Glutamatergic neuron (in vitro differentiated cells): Measurements from ENCODE around the gene PHKG2. TPM values are rescaled to one million over a fixed set of nuclear protein-coding genes. Genes with fewer than 3 reads are reported as not detected.
"Not testable (repeated sequence)": the region's sequence is repeated elsewhere in the genome, so short reads cannot be mapped to it uniquely, and the experiment has no call there.

Source experiments
- DNase-seq: peaks from one replicate; pipeline ENCODE4 v3.0.0; 2022
- H3K27ac Mint-ChIP-seq: one replicate; pipeline ENCODE4 v1.8.0; 2020; ENCODE audit warnings: mild to moderate bottlenecking, mixed read lengths, inconsistent platforms; ENCODE audit not compliant: unreplicated experiment
- H3K27me3 Mint-ChIP-seq: one replicate; pipeline ENCODE4 v1.8.0; 2020; ENCODE audit warnings: mild to moderate bottlenecking, moderate library complexity, mixed read lengths, inconsistent platforms; ENCODE audit not compliant: unreplicated experiment
- H3K36me3 Mint-ChIP-seq: one replicate; pipeline ENCODE4 v1.8.0; 2020; ENCODE audit warnings: mild to moderate bottlenecking, mixed read lengths, inconsistent platforms; ENCODE audit not compliant: unreplicated experiment
- H3K4me1 Mint-ChIP-seq: one replicate; pipeline ENCODE4 v1.8.0; 2020; ENCODE audit warnings: mild to moderate bottlenecking, low read depth, mixed read lengths, inconsistent platforms; ENCODE audit not compliant: unreplicated experiment
- H3K4me3 Mint-ChIP-seq: one replicate; pipeline ENCODE4 v1.8.0; 2020; ENCODE audit warnings: mild to moderate bottlenecking, mixed read lengths, inconsistent platforms; ENCODE audit not compliant: unreplicated experiment
- H3K9me3 Mint-ChIP-seq: one replicate; pipeline ENCODE4 v1.8.0; 2020; ENCODE audit warnings: mild to moderate bottlenecking, moderate library complexity, mixed read lengths, inconsistent platforms; ENCODE audit not compliant: unreplicated experiment
- CTCF ChIP-seq: fragments of 200-600 bp; sonication (generic); IDR thresholded peaks from one replicate; pipeline ENCODE4 v1.5.0; 2021; ENCODE audit not compliant: partially characterized antibody, unreplicated experiment
- total RNA-seq: library from RNA; stranded (reverse); fragmentation: NEBNext Ultra II Directional; extraction: Animal tissue kit (Norgen Biotek cat#: 25700); gene quantifications from one replicate; pipeline ENCODE4 v1.2.1, GENCODE V29; 2021; ENCODE audit not compliant: unreplicated experiment

PHKG2 gene
- total RNA-seq, 1 donor from 2014 or later = 32.6 TPM

- no peak for TF ChIP-seq CTCF
- H3K4me1 Mint-ChIP-seq = peaks cover 6% of the 10 kb centered on the region
- H3K4me3 Mint-ChIP-seq = no peak overlapping the region
- no peak for DNase-seq
- peak overlapping the region; percentile 28 for H3K27ac Mint-ChIP-seq
- peaks cover 10% of the 10 kb centered on the region for H3K27me3 Mint-ChIP-seq
- peaks cover 11% of the 10 kb centered on the region for H3K9me3 Mint-ChIP-seq
- no peaks in the 10 kb centered on the region for H3K36me3 Mint-ChIP-seq
Observed at GRCh38 chr16:30700971-30701370, 47.3 kb upstream of the PHKG2 start.

GRCh38 chr16:30703071-30703470 is 45.2 kb upstream of the PHKG2 start:
- H3K4me1 Mint-ChIP-seq, H3K27me3 Mint-ChIP-seq, H3K4me3 Mint-ChIP-seq, H3K36me3 Mint-ChIP-seq, H3K9me3 Mint-ChIP-seq, H3K27ac Mint-ChIP-seq, DNase-seq: not testable (repeated sequence)

GRCh38 chr16:30703971-30704370 is 44.3 kb upstream of the PHKG2 start:
- Mint-ChIP-seq H3K27ac (no peak overlapping the region), H3K9me3 (peaks cover 5% of the 10 kb centered on the region), H3K4me3 (no peak overlapping the region), H3K27me3 (peaks cover 8% of the 10 kb centered on the region), H3K36me3 (no peaks in the 10 kb centered on the region), H3K4me1 (peaks cover 6% of the 10 kb centered on the region)
- TF ChIP-seq CTCF = no peak
- DNase-seq = no peak

GRCh38 chr16:30706046-30706445 is 42.2 kb upstream of the PHKG2 start:
- Mint-ChIP-seq H3K4me3 (no peak overlapping the region), H3K27me3 (peaks cover 2% of the 10 kb centered on the region), H3K4me1 (no peaks in the 10 kb centered on the region), H3K9me3 (peaks cover 2% of the 10 kb centered on the region), H3K36me3 (peaks cover 7% of the 10 kb centered on the region), H3K27ac (no peak overlapping the region)
- no peak for DNase-seq
- TF ChIP-seq CTCF = no peak

- no peak overlapping the region for H3K27ac Mint-ChIP-seq
- no peaks in the 10 kb centered on the region for H3K4me1 Mint-ChIP-seq
- peaks cover 2% of the 10 kb centered on the region for H3K27me3 Mint-ChIP-seq
- no peak for DNase-seq
- H3K9me3 Mint-ChIP-seq = peaks cover 3% of the 10 kb centered on the region
- H3K4me3 Mint-ChIP-seq = no peak overlapping the region
- H3K36me3 Mint-ChIP-seq = peaks cover 7% of the 10 kb centered on the region
- no peak for TF ChIP-seq CTCF
Observed at GRCh38 chr16:30710971-30711370, 37.3 kb upstream of the PHKG2 start.

GRCh38 chr16:30711712-30712111 is 36.5 kb upstream of the PHKG2 start:
- Mint-ChIP-seq H3K27me3 (peaks cover 2% of the 10 kb centered on the region), H3K4me1 (no peaks in the 10 kb centered on the region), H3K27ac (no peak overlapping the region), H3K9me3 (peaks cover 3% of the 10 kb centered on the region), H3K4me3 (no peak overlapping the region), H3K36me3 (peaks cover 7% of the 10 kb centered on the region)
- TF ChIP-seq CTCF = no peak
- DNase-seq = no peak
